Small intestine (tissue), 7 donors: ENCODE data around the gene RIMBP2. TPM values are rescaled to one million over a fixed set of nuclear protein-coding genes. Genes with fewer than 3 reads are reported as not detected.

ENCODE experiments used
- DNase-seq, 2 donors: peaks; one replicate each; pipeline versions ENCODE4 v3.0.0 to v3.0.0-alpha.2; 2013
- FAIRE-seq: peaks from 2 replicates; lab custom pipeline; 2012; peaks lifted over from hg19 to GRCh38; lab: Jason Lieb, UNC
- H3K27ac ChIP-seq, 3 donors: one replicate each; pipeline ENCODE4 v1.5.1; 2013; ENCODE audit warnings: low read length in 2 of 3, mild to moderate bottlenecking in 2 of 3, control low read depth in 1 of 3, inconsistent platforms in 1 of 3, low read depth in 1 of 3, moderate library complexity in 1 of 3
- H3K27me3 ChIP-seq, 3 donors: one replicate each; pipeline ENCODE4 v1.6.1; 2013; ENCODE audit warnings: low read length in 3 of 3, inconsistent platforms in 1 of 3; ENCODE audit not compliant: control insufficient read depth in 3 of 3, insufficient read depth in 3 of 3
- H3K36me3 ChIP-seq, 3 donors: one replicate each; pipeline ENCODE4 v1.6.1; 2013; ENCODE audit warnings: low read length in 3 of 3, inconsistent platforms in 1 of 3, low read depth in 1 of 3, mild to moderate bottlenecking in 1 of 3, moderate library complexity in 1 of 3; ENCODE audit not compliant: control insufficient read depth in 3 of 3, insufficient read depth in 2 of 3
- H3K4me1 ChIP-seq, 3 donors: one replicate each; pipeline ENCODE4 v1.6.1; 2013; ENCODE audit warnings: low read length in 2 of 3, inconsistent platforms in 1 of 3, low read depth in 1 of 3, mild to moderate bottlenecking in 1 of 3, moderate library complexity in 1 of 3; ENCODE audit not compliant: control insufficient read depth in 3 of 3, insufficient read depth in 2 of 3
- H3K4me3 ChIP-seq, 3 donors: one replicate each; pipeline ENCODE4 v1.5.1; 2013; ENCODE audit warnings: low read length in 3 of 3, control low read depth in 1 of 3, inconsistent platforms in 1 of 3, low read depth in 1 of 3, mild to moderate bottlenecking in 1 of 3, moderate library complexity in 1 of 3
- H3K9me3 ChIP-seq, 2 donors: one replicate each; pipeline ENCODE4 v1.6.1; 2013; ENCODE audit warnings: low read depth in 1 of 2, low read length in 1 of 2; ENCODE audit not compliant: control insufficient read depth in 2 of 2, insufficient read depth in 1 of 2
- WGBS, 3 donors: extraction: QIAGEN DNeasy Blood & Tissue Kit; methylation state at CpG; one replicate each; pipeline ENCODE4 v1.1.7; 2013; 5-methylcytosine and 5-hydroxymethylcytosine counted together
- polyA plus RNA-seq, 4 donors: library from polyadenylated mRNA; stranded (reverse) in 3 of 4; unstranded in 1 of 4; fragments of 200-250 nt in 3 of 4; fragments of 120-200 nt in 1 of 4; gene quantifications; one replicate each; pipeline versions ENCODE4 v1.2.1 to v1.2.3, GENCODE V29; 2013
- donor health status: healthy with polysubstance abuse.
- donor health status: control.
- donor health status: control.
- donor health status: Bipolar disorder and iron deficiency.
- donor health status: healthy.

RIMBP2 gene
- polyA plus RNA-seq, 4 donors, result 0.22 to 12.2 (median 2.3) TPM

- DNase-seq (no peak), FAIRE-seq (no peak)
- H3K4me1 ChIP-seq, result no peaks in the 10 kb centered on the region
- no peak overlapping the region for H3K4me3 ChIP-seq
- H3K27ac ChIP-seq, result no peak overlapping the region
- no peaks in the 10 kb centered on the region for H3K36me3 ChIP-seq
- WGBS, 3 donors, result 56 to 66% (median 66%) methylated on average over 6 of the region's 6 CpGs
- H3K9me3 ChIP-seq, result no peaks in the 10 kb centered on the region
- peaks cover 0 to 2% (median 0%) of the 10 kb centered on the region in 3 donors for H3K27me3 ChIP-seq
Measured at GRCh38 chr12:130419116-130419515, 297.0 kb downstream of the RIMBP2 start.

- DNase-seq (no peak), FAIRE-seq (no peak)
- no peak overlapping the region for H3K4me3 ChIP-seq
- peaks cover 0 to 2% (median 0%) of the 10 kb centered on the region in 3 donors for H3K27me3 ChIP-seq
- WGBS, 3 donors, result 52 to 80% (median 68%) methylated on average over 3 of the region's 3 CpGs
- no peaks in the 10 kb centered on the region for H3K36me3 ChIP-seq
- H3K27ac ChIP-seq, result no peak overlapping the region
- no peaks in the 10 kb centered on the region for H3K4me1 ChIP-seq
- H3K9me3 ChIP-seq, result no peaks in the 10 kb centered on the region
Measured at GRCh38 chr12:130418251-130418650, 297.8 kb downstream of the RIMBP2 start.

GRCh38 chr12:130414381-130414780 lies 301.7 kb downstream of the RIMBP2 start:
- Histone ChIP-seq H3K27me3 (no peaks in the 10 kb centered on the region), H3K9me3 (no peaks in the 10 kb centered on the region), H3K36me3 (no peaks in the 10 kb centered on the region), H3K4me3 (no peak overlapping the region), H3K4me1 (no peaks in the 10 kb centered on the region), H3K27ac (no peak overlapping the region)
- WGBS, 3 donors, result 78 to 82% (median 80%) methylated on average over 7 of the region's 7 CpGs
- DNase-seq (no peak), FAIRE-seq (no peak)

- DNase-seq (no peak), FAIRE-seq (no peak)
- WGBS, 3 donors, result 80 to 88% (median 82%) methylated on average over 18 of the region's 18 CpGs
- Histone ChIP-seq H3K27me3 (no peaks in the 10 kb centered on the region), H3K4me3 (no peak overlapping the region), H3K4me1 (no peaks in the 10 kb centered on the region), H3K36me3 (no peaks in the 10 kb centered on the region), H3K9me3 (no peaks in the 10 kb centered on the region), H3K27ac (no peak overlapping the region)
Measured at GRCh38 chr12:130413909-130414308, 302.2 kb downstream of the RIMBP2 start.

GRCh38 chr12:130412384-130412783 lies 303.7 kb downstream of the RIMBP2 start:
- H3K36me3 ChIP-seq, result no peaks in the 10 kb centered on the region
- FAIRE-seq, result no peak
- no peak for DNase-seq
- no peaks in the 10 kb centered on the region for H3K9me3 ChIP-seq
- no peaks in the 10 kb centered on the region for H3K27me3 ChIP-seq
- H3K4me3 ChIP-seq, result no peak overlapping the region
- 72 to 92% (median 78%) methylated on average over 8 of the region's 8 CpGs for WGBS, 3 donors
- no peak overlapping the region for H3K27ac ChIP-seq
- H3K4me1 ChIP-seq, result no peaks in the 10 kb centered on the region

- H3K9me3 ChIP-seq, result no peaks in the 10 kb centered on the region
- no peaks in the 10 kb centered on the region for H3K36me3 ChIP-seq
- H3K4me1 ChIP-seq, result no peaks in the 10 kb centered on the region
- 49 to 64% (median 52%) methylated on average over 7 of the region's 7 CpGs for WGBS, 3 donors
- FAIRE-seq, result no peak
- H3K4me3 ChIP-seq, result no peak overlapping the region
- no peak for DNase-seq
- H3K27ac ChIP-seq, result no peak overlapping the region
- H3K27me3 ChIP-seq, result no peaks in the 10 kb centered on the region
Measured at GRCh38 chr12:130405332-130405731, 310.8 kb downstream of the RIMBP2 start.

GRCh38 chr12:130401703-130402102 lies 314.4 kb downstream of the RIMBP2 start:
- Histone ChIP-seq H3K36me3 (no peaks in the 10 kb centered on the region), H3K9me3 (no peaks in the 10 kb centered on the region), H3K27me3 (no peaks in the 10 kb centered on the region), H3K4me1 (no peaks in the 10 kb centered on the region), H3K27ac (no peak overlapping the region), H3K4me3 (no peak overlapping the region)
- FAIRE-seq (no peak), DNase-seq (peak; percentile 3 to 11)
- WGBS, 3 donors, result 53 to 76% (median 76%) methylated on average over 6 of the region's 6 CpGs

GRCh38 chr12:130398100-130398848 lies 317.8 kb downstream of the RIMBP2 start:
- no peak overlapping the region for H3K27ac ChIP-seq
- no peaks in the 10 kb centered on the region for H3K27me3 ChIP-seq
- 67 to 73% (median 70%) methylated on average over 12 of the region's 12 CpGs for WGBS, 3 donors
- H3K4me3 ChIP-seq, result no peak overlapping the region
- DNase-seq (no peak), FAIRE-seq (no peak)
- no peaks in the 10 kb centered on the region for H3K9me3 ChIP-seq
- H3K36me3 ChIP-seq, result no peaks in the 10 kb centered on the region
- H3K4me1 ChIP-seq, result no peaks in the 10 kb centered on the region

- WGBS, 3 donors, result 76 to 82% (median 78%) methylated on average over 2 of the region's 2 CpGs
- Histone ChIP-seq H3K27ac (no peak overlapping the region), H3K9me3 (no peaks in the 10 kb centered on the region), H3K4me3 (no peak overlapping the region), H3K4me1 (no peaks in the 10 kb centered on the region), H3K27me3 (no peaks in the 10 kb centered on the region), H3K36me3 (no peaks in the 10 kb centered on the region)
- DNase-seq (no peak), FAIRE-seq (no peak)
Measured at GRCh38 chr12:130396667-130397066, 319.4 kb downstream of the RIMBP2 start.
